HG02981 (cell line): Measurements from ENCODE around the gene USP34.
"Not testable (repeated sequence)": the region's sequence is repeated elsewhere in the genome, so short reads cannot be mapped to it uniquely, and the experiment has no call there.

Source experiments
- ATAC-seq: cut with Tn5 transposase; IDR thresholded peaks from one replicate; pipeline ENCODE4 v1.9.1; 2021; ENCODE audit warnings: mild to moderate bottlenecking, moderate library complexity; ENCODE audit not compliant: unreplicated experiment

Gene USP34

GRCh38 chr2:61167579-61167978 is 303.3 kb downstream of the USP34 start:
- ATAC-seq = no peak

GRCh38 chr2:61165946-61166345 is 304.9 kb downstream of the USP34 start:
- no peak for ATAC-seq

- ATAC-seq = not testable (repeated sequence)
Observed at GRCh38 chr2:61165082-61165481, 305.8 kb downstream of the USP34 start.

- ATAC-seq = no peak
Observed at GRCh38 chr2:61162721-61163120, 308.2 kb downstream of the USP34 start.

GRCh38 chr2:61161888-61162287 is 309.0 kb downstream of the USP34 start, which contains the start of gene C2orf74:
C2orf74 (plus strand) TSS chr2:61162188; CDS start chr2:61162515, 327 bp downstream.
- ATAC-seq = no peak

- no peak for ATAC-seq
Observed at GRCh38 chr2:61158356-61158955, 312.4 kb downstream of the USP34 start.

- no peak for ATAC-seq
Observed at GRCh38 chr2:61157371-61158003, 313.4 kb downstream of the USP34 start.

- ATAC-seq = no peak
Observed at GRCh38 chr2:61151436-61151835, 319.5 kb downstream of the USP34 start.

GRCh38 chr2:61149074-61149473 is 321.8 kb downstream of the USP34 start:
- no peak for ATAC-seq

- ATAC-seq = not testable (repeated sequence)
Observed at GRCh38 chr2:61148091-61148490, 322.8 kb downstream of the USP34 start.

- no peak for ATAC-seq
Observed at GRCh38 chr2:61145990-61146389, 324.9 kb downstream of the USP34 start.

GRCh38 chr2:61144697-61145268 is 326.1 kb downstream of the USP34 start:
- ATAC-seq = peak; percentile 92

- no peak for ATAC-seq
Observed at GRCh38 chr2:61141151-61141550, 329.7 kb downstream of the USP34 start.

- ATAC-seq = no peak
Observed at GRCh38 chr2:61138859-61139258, 332.0 kb downstream of the USP34 start.
